GM18951 (cell line): ENCODE measurements around the gene ARHGEF33.

Experiments
- POLR2A ChIP-seq: IDR thresholded peaks from 4 replicates; pipeline ENCODE4 v1.6.1; 2011; ENCODE audit warnings: mild to moderate bottlenecking; ENCODE audit not compliant: insufficient read length, insufficient read depth; ENCODE audit errors: extremely low read depth
- in situ Hi-C: fragments of 300-500 bp; cut with MboI; formaldehyde crosslinking; loops from one replicate; pipeline ENCODE4 v1.12.0; 2022; ENCODE audit warnings: low sequenced_read_pairs, mixed read lengths, inconsistent platforms; ENCODE audit not compliant: unreplicated experiment

The ARHGEF33 gene

GRCh38 chr2:38957972-38958371, 68.3 kb downstream of the ARHGEF33 start:
- in situ Hi-C loops, result loop anchor here (10.0 kb wide), 1 partner anchor 267 kb away; no protein-coding TSS in a partner anchor
- TF ChIP-seq POLR2A, result no peak

GRCh38 chr2:38959466-38959865, 69.8 kb downstream of the ARHGEF33 start:
- no peak for TF ChIP-seq POLR2A
- in situ Hi-C loops, result loop anchor here (10.0 kb wide), 1 partner anchor 265 kb away; no protein-coding TSS in a partner anchor

GRCh38 chr2:38959938-38960608, 70.4 kb downstream of the ARHGEF33 start:
- no peak for TF ChIP-seq POLR2A
- in situ Hi-C loops, result loop anchor here (10.0 kb wide), 1 partner anchor 265 kb away; no protein-coding TSS in a partner anchor

- in situ Hi-C loops, result no loop called here
- TF ChIP-seq POLR2A, result no peak
Measured at GRCh38 chr2:38960609-38961320, 71.1 kb downstream of the ARHGEF33 start.

- TF ChIP-seq POLR2A, result no peak
- in situ Hi-C loops, result no loop called here
Measured at GRCh38 chr2:38966006-38966405, 76.3 kb downstream of the ARHGEF33 start.

GRCh38 chr2:38966678-38967077, 77.0 kb downstream of the ARHGEF33 start:
- TF ChIP-seq POLR2A, result no peak
- in situ Hi-C loops, result no loop called here

GRCh38 chr2:38968021-38968420, 78.3 kb downstream of the ARHGEF33 start:
- no peak for TF ChIP-seq POLR2A
- in situ Hi-C loops, result no loop called here

GRCh38 chr2:38971377-38971776, 81.7 kb downstream of the ARHGEF33 start:
- in situ Hi-C loops, result no loop called here

GRCh38 chr2:38973266-38973665, 83.6 kb downstream of the ARHGEF33 start:
- TF ChIP-seq POLR2A, result no peak
- in situ Hi-C loops, result no loop called here

More at GRCh38 chr2:38971377-38971776, 81.7 kb downstream of the ARHGEF33 start:
- TF ChIP-seq POLR2A, result no peak

GRCh38 chr2:38975042-38975441, 85.4 kb downstream of the ARHGEF33 start:
- no peak for TF ChIP-seq POLR2A
- in situ Hi-C loops, result no loop called here

- TF ChIP-seq POLR2A, result no peak
- in situ Hi-C loops, result no loop called here
Measured at GRCh38 chr2:38977047-38977446, 87.4 kb downstream of the ARHGEF33 start.

GRCh38 chr2:38978296-38978903, 88.7 kb downstream of the ARHGEF33 start:
- TF ChIP-seq POLR2A, result no peak
- in situ Hi-C loops, result no loop called here

GRCh38 chr2:38978908-38979307, 89.2 kb downstream of the ARHGEF33 start:
- in situ Hi-C loops, result no loop called here
- TF ChIP-seq POLR2A, result no peak

GRCh38 chr2:38981003-38981669, 91.5 kb downstream of the ARHGEF33 start:
- no peak for TF ChIP-seq POLR2A
- in situ Hi-C loops, result no loop called here
